GM12878 (cell line): ENCODE data around the gene RAD21L1. TPM values are rescaled to one million over a fixed set of nuclear protein-coding genes. Genes with fewer than 3 reads are reported as not detected.

ENCODE experiments used
- ATAC-seq: fragments of 200-7000 bp; cut with Tn5 transposase; 3 replicates; pipeline ENCODE4 v1.9.1; 2020; ENCODE audit warnings: mild to moderate bottlenecking, moderate library complexity
- BruUV-seq: library from RNA; stranded (reverse); fragments of 400-500 nt; replicated peaks from 2 replicates; lab custom pipeline; 2021; lab: Mats Ljungman, UMichigan
- CTCF ChIA-PET: fragments of 300-600 bp; sonication (Branson Sonifier 250); formaldehyde crosslinking; extraction: SDS; loops from one replicate; lab custom pipeline; 2021; ENCODE audit warnings: inconsistent platforms; lab: Yijun Ruan, JAX
- POLR2A ChIA-PET: fragments of 350-600 bp; formaldehyde crosslinking; extraction: SDS; loops from one replicate; lab custom pipeline; 2021; ENCODE audit warnings: inconsistent platforms; lab: Charles Lee
- RAD21 ChIA-PET: fragments of 300-600 bp; sonication (Branson Sonifier 250); formaldehyde crosslinking; loops from one replicate; lab custom pipeline; 2023; ENCODE audit warnings: antibody characterized with exemption; ENCODE audit not compliant: unreplicated experiment; lab: Charles Lee
- SMC1A ChIA-PET: fragments of 300-600 bp; sonication (Branson Sonifier 250); formaldehyde crosslinking; loops from one replicate; lab custom pipeline; 2023; ENCODE audit not compliant: unreplicated experiment, uncharacterized antibody; lab: Charles Lee
- DNase-seq: peaks from one replicate; pipeline ENCODE4 v3.0.0-alpha.2; 2011; ENCODE audit warnings: low read depth, low spot score
- FAIRE-seq: peaks from 3 replicates; lab custom pipeline; 2011; peaks lifted over from hg19 to GRCh38; lab: Jason Lieb, UNC
- H2AFZ ChIP-seq: 2 replicates; pipeline ENCODE4 v1.6.0; 2011; ENCODE audit warnings: low read depth, low read length, control low read depth; ENCODE audit not compliant: control insufficient read depth
- H3K27ac ChIP-seq: 2 replicates; pipeline ENCODE4 v1.5.1; 2011; ENCODE audit warnings: control low read depth; ENCODE audit not compliant: control insufficient read depth, insufficient read depth
- H3K27me3 ChIP-seq, 2 experiments: replicated peaks in 1 of 2; 2 replicates each; pipeline versions ENCODE4 v1.6.0 to v1.6.1; 2011; ENCODE audit warnings: low read length in 1 of 2; ENCODE audit not compliant: control insufficient read depth in 2 of 2, insufficient read depth in 2 of 2
- H3K36me3 ChIP-seq, 2 experiments: 2 replicates each; pipeline ENCODE4 v1.5.1; 2011; ENCODE audit warnings: low read length in 1 of 2; ENCODE audit not compliant: control insufficient read depth in 2 of 2, insufficient read depth in 2 of 2
- H3K4me1 ChIP-seq: 2 replicates; pipeline ENCODE4 v1.6.1; 2011; ENCODE audit warnings: mild to moderate bottlenecking, low read length, moderate library complexity, mixed read lengths; ENCODE audit not compliant: control insufficient read depth, insufficient read depth
- H3K4me2 ChIP-seq: 2 replicates; pipeline ENCODE4 v1.6.0; 2011; ENCODE audit warnings: control low read depth; ENCODE audit not compliant: control insufficient read depth, insufficient read depth
- H3K4me3 ChIP-seq: fragments of 200-600 bp; sonication (generic); 2 replicates; pipeline ENCODE4 v1.5.1; 2016
- H3K79me2 ChIP-seq: 2 replicates; pipeline ENCODE4 v1.6.0; 2011; ENCODE audit warnings: low read length; ENCODE audit not compliant: control insufficient read depth, insufficient read depth
- H3K9ac ChIP-seq: 2 replicates; pipeline ENCODE4 v1.8.0; 2011; ENCODE audit warnings: low read length, control low read depth, mixed read lengths; ENCODE audit not compliant: control insufficient read depth, insufficient read depth
- H3K9me3 ChIP-seq: replicated peaks from 3 replicates; pipeline ENCODE4 v1.5.1; 2011; ENCODE audit warnings: mild to moderate bottlenecking, low read length; ENCODE audit not compliant: control insufficient read depth, insufficient read depth
- H4K20me1 ChIP-seq: 2 replicates; pipeline ENCODE4 v1.6.0; 2011; ENCODE audit not compliant: control insufficient read depth, insufficient read depth
- BCL3 ChIP-seq: IDR thresholded peaks from 2 replicates; pipeline ENCODE4 v1.6.1; 2011; ENCODE audit warnings: borderline replicate concordance, low read depth, mild to moderate bottlenecking, moderate library complexity, low read length; ENCODE audit not compliant: insufficient read depth, poor library complexity, severe bottlenecking
- E2F4 ChIP-seq: IDR thresholded peaks from 2 replicates; pipeline ENCODE4 v1.6.1; 2012; ENCODE audit warnings: low read depth, low read length, improper control_type of control experiment
- FOS ChIP-seq: IDR thresholded peaks from 3 replicates; pipeline ENCODE4 v1.6.1; 2011; ENCODE audit warnings: borderline replicate concordance; ENCODE audit not compliant: insufficient read length; ENCODE audit errors: extremely low read depth
- HDGF ChIP-seq: fragments of 450-650 bp; IDR thresholded peaks from 2 replicates; pipeline ENCODE4 v1.6.1; 2016; ENCODE audit warnings: antibody characterized with exemption
- HSF1 ChIP-seq: fragments of 150-350 bp; IDR thresholded peaks from 2 replicates; pipeline ENCODE4 v1.6.1; 2014; ENCODE audit warnings: mild to moderate bottlenecking, low read depth, low read length
- MLLT1 ChIP-seq: fragments of 450-650 bp; IDR thresholded peaks from 2 replicates; pipeline ENCODE4 v1.6.1; 2016; ENCODE audit warnings: mild to moderate bottlenecking
- NBN ChIP-seq: fragments of 450-650 bp; IDR thresholded peaks from 2 replicates; pipeline ENCODE4 v1.6.1; 2016
- NFYB ChIP-seq: IDR thresholded peaks from 2 replicates; pipeline ENCODE4 v1.6.1; 2011; ENCODE audit warnings: low read depth, mild to moderate bottlenecking, low read length, improper control_type of control experiment, moderate library complexity; ENCODE audit not compliant: insufficient read depth
- WGBS: methylation state at CpG from one replicate; pipeline ENCODE4 v1.1.6; 2016; ENCODE audit warnings: low lambda C conversion rate; ENCODE audit not compliant: insufficient replicate concordance, insufficient coverage; ENCODE audit errors: missing lambda C conversion rate; 5-methylcytosine and 5-hydroxymethylcytosine counted together
- in situ Hi-C: fragments of 300-500 bp; cut with MboI; formaldehyde crosslinking; loops from 9 replicates; pipeline ENCODE4 v1.14.3; 2018; ENCODE audit warnings: mixed read lengths
- intact Hi-C: fragments of 100-400 bp; cut with micrococcal nuclease; formaldehyde crosslinking; loops from one replicate; pipeline ENCODE4 v1.14.2; 2022; ENCODE audit not compliant: unreplicated experiment
- polyA plus RNA-seq, 11 experiments: library from polyadenylated mRNA; depleted of rRNA in 4 of 11; unstranded in 6 of 11; stranded (reverse) in 5 of 11; fragments of >200 nt; fragmentation: Nextera tagmentation in 4 of 11; fragmentation: Illumina TruSeq in 1 of 11; extraction: Ambion mirVana in 4 of 11; extraction: Trizol in 1 of 11; gene quantifications; 1 replicate in 1 of 11; 2 replicates in 10 of 11; pipeline versions ENCODE4 v1.2.1 to v1.2.3, GENCODE V29; 2011 to 2016; ENCODE audit warnings: inconsistent platforms in 2 of 11, missing spikeins in 2 of 11, low read depth in 1 of 11
- total RNA-seq, 4 experiments: library from RNA; depleted of rRNA in 3 of 4; stranded (reverse); fragments of >200 nt in 3 of 4; fragmentation: Illumina TruSeq in 1 of 4; extraction: Trizol in 1 of 4; gene quantifications; 2 replicates each; pipeline versions ENCODE4 v1.2.1 to v1.2.3, GENCODE V29; 2013 to 2021

RAD21L1 gene
- total and polyA plus RNA-seq, 10 of the 15 experiments (the other 5 are each of a cell fraction or from before 2014, with no cell fraction given), result not detected

- ChIA-PET RAD21 (interaction anchor here (0.6 kb wide), 1 partner anchor 389 kb away, joined by 3 read pairs; no protein-coding TSS in a partner anchor), SMC1A (no interaction called here), CTCF (no interaction called here), POLR2A (no interaction called here)
- DNase-seq (no peak), FAIRE-seq (no peak), ATAC-seq (peak; percentile 25; the same call in 1 of the 3 replicates)
- Histone ChIP-seq H3K4me2 (no peak overlapping the region), H3K4me1 (no peaks in the 10 kb centered on the region), H3K4me3 (no peak overlapping the region), H3K79me2 (no peaks in the 10 kb centered on the region), H3K27ac (no peak overlapping the region), H2AFZ (no peak overlapping the region), H3K9me3 (no peaks in the 10 kb centered on the region), H3K9ac (no peak overlapping the region), H3K36me3 (no peaks in the 10 kb centered on the region), H3K27me3 (peaks cover 0 to 4% of the 10 kb centered on the region in 2 experiments; a peak in 2 of 4 replicates), H4K20me1 (no peaks in the 10 kb centered on the region)
- 37% methylated on average over 3 of the region's 3 CpGs for WGBS
- in situ Hi-C loops (no loop called here), intact Hi-C loops (no loop called here)
- TF ChIP-seq BCL3, result no peak
- no peak for TF ChIP-seq HSF1
- TF ChIP-seq E2F4, result no peak
- no peak for TF ChIP-seq NBN
- no peak for TF ChIP-seq HDGF
- peak; percentile 56 for TF ChIP-seq NFYB
- no peak for TF ChIP-seq FOS
- TF ChIP-seq MLLT1, result no peak
- BruUV-seq, result no TSS peak
Measured at GRCh38 chr20:1207293-1207878, 18.5 kb upstream of the RAD21L1 start.
